Sigmoid colon (tissue), 7 donors: ENCODE data around the gene SCYGR4. TPM values are rescaled to one million over a fixed set of nuclear protein-coding genes. Genes with fewer than 3 reads are reported as not detected.

Experiments
- DNase-seq: peaks from one replicate; pipeline ENCODE4 v3.0.0-alpha.2; 2019
- H3K27ac ChIP-seq, 4 donors: fragments of 200-600 bp; sonication (generic); one replicate each; pipeline ENCODE4 v1.5.1; 2016 to 2019; ENCODE audit warnings: mild to moderate bottlenecking in 1 of 4
- H3K27me3 ChIP-seq, 3 donors: fragments of 200-600 bp; sonication (generic); one replicate each; pipeline ENCODE4 v1.5.1; 2019; ENCODE audit warnings: mild to moderate bottlenecking in 1 of 3
- H3K36me3 ChIP-seq, 4 donors: fragments of 200-600 bp; sonication (generic); one replicate each; pipeline ENCODE4 v1.5.1; 2016 to 2019
- H3K4me1 ChIP-seq, 4 donors: fragments of 200-600 bp; sonication (generic); one replicate each; pipeline ENCODE4 v1.5.1; 2017 to 2019
- H3K4me3 ChIP-seq, 4 donors: fragments of 200-600 bp; sonication (generic); one replicate each; pipeline ENCODE4 v1.5.1; 2017 to 2019; ENCODE audit warnings: mild to moderate bottlenecking in 2 of 4, moderate library complexity in 1 of 4
- H3K9me3 ChIP-seq, 4 donors: fragments of 200-600 bp in 3 of 4; sonication (generic) in 3 of 4; one replicate each; pipeline versions ENCODE4 v1.5.1 to v1.6.1; 2013 to 2019
- CTCF ChIP-seq, 4 experiments: fragments of 450-650 bp in 3 of 4; fragments of 200-600 bp in 1 of 4; IDR thresholded peaks; one replicate each; pipeline ENCODE4 v1.5.1; 2016 to 2019; ENCODE audit warnings: antibody characterized with exemption in 4 of 4, mild to moderate bottlenecking in 3 of 4, moderate library complexity in 2 of 4
- EP300 ChIP-seq, 4 donors: sonication (generic); formaldehyde crosslinking; IDR thresholded peaks; one replicate each; pipeline ENCODE4 v1.6.1; 2017; ENCODE audit warnings: antibody characterized with exemption in 4 of 4
- POLR2A ChIP-seq, 2 donors: fragments of 450-650 bp; IDR thresholded peaks; one replicate each; pipeline ENCODE4 v1.6.1; 2016; ENCODE audit warnings: antibody characterized with exemption in 2 of 2, mild to moderate bottlenecking in 2 of 2, moderate library complexity in 2 of 2
- POLR2AphosphoS5 ChIP-seq, 4 donors: sonication (generic); formaldehyde crosslinking; IDR thresholded peaks; one replicate each; pipeline ENCODE4 v1.6.1; 2017; ENCODE audit warnings: antibody characterized with exemption in 4 of 4
- WGBS, 2 donors: extraction: QIAGEN DNeasy Blood & Tissue Kit; methylation state at CpG; one replicate each; pipeline ENCODE4 v1.1.7; 2013; 5-methylcytosine and 5-hydroxymethylcytosine counted together
- intact Hi-C: fragments of 100-400 bp; cut with DNase I; formaldehyde crosslinking; loops from one replicate; pipeline ENCODE4 v1.15.1; 2023
- polyA plus RNA-seq, 3 donors: library from polyadenylated mRNA; stranded (reverse); fragments of 200-250 nt; gene quantifications; one replicate each; pipeline ENCODE4 v1.2.3, GENCODE V29; 2013
- total RNA-seq, 4 donors: library from RNA; depleted of rRNA; stranded (reverse); fragments of >200 nt; gene quantifications; one replicate each; pipeline ENCODE4 v1.1.0, GENCODE V29; 2016
- donor health status: healthy with polysubstance abuse.
- donor health status: Bipolar disorder and iron deficiency.
- donor health status: healthy.

The SCYGR4 gene
- total and polyA plus RNA-seq, 7 donors: not detected

GRCh38 chr2:227577555-227577954 lies 39.7 kb upstream of the SCYGR4 start:
- no peak for DNase-seq
- no peak overlapping the region for H3K27ac ChIP-seq
- TF ChIP-seq CTCF (IDR thresholded peaks at IDR 0.05): no peak
- no peak for TF ChIP-seq EP300 (IDR thresholded peaks at IDR 0.05)
- no peak for TF ChIP-seq POLR2AphosphoS5 (IDR thresholded peaks at IDR 0.05)
- TF ChIP-seq POLR2A (IDR thresholded peaks at IDR 0.05): no peak
- no peaks in the 10 kb centered on the region for H3K4me1 ChIP-seq
- no peaks in the 10 kb centered on the region for H3K27me3 ChIP-seq
- 11 to 54% methylated on average over 2 of the region's 2 CpGs for WGBS, 2 donors
- H3K4me3 ChIP-seq: no peak overlapping the region
- intact Hi-C loops: no loop called here
- no peaks in the 10 kb centered on the region for H3K36me3 ChIP-seq
- peaks cover 0 to 4% (median 0%) of the 10 kb centered on the region in 4 donors for H3K9me3 ChIP-seq

GRCh38 chr2:227578642-227579041 lies 38.7 kb upstream of the SCYGR4 start:
- intact Hi-C loops: no loop called here
- Histone ChIP-seq H3K9me3 (peaks cover 0 to 5% (median 2%) of the 10 kb centered on the region in 4 donors), H3K36me3 (no peaks in the 10 kb centered on the region), H3K4me3 (no peak overlapping the region), H3K27me3 (no peaks in the 10 kb centered on the region), H3K27ac (no peak overlapping the region), H3K4me1 (no peaks in the 10 kb centered on the region)
- TF ChIP-seq POLR2A (IDR thresholded peaks at IDR 0.05): no peak
- no peak for TF ChIP-seq EP300 (IDR thresholded peaks at IDR 0.05)
- TF ChIP-seq POLR2AphosphoS5 (IDR thresholded peaks at IDR 0.05): no peak
- DNase-seq: no peak
- 71 to 87% methylated on average over 2 of the region's 2 CpGs for WGBS, 2 donors

- intact Hi-C loops: no loop called here
- no peaks in the 10 kb centered on the region for H3K27me3 ChIP-seq
- peaks cover 0 to 5% (median 2%) of the 10 kb centered on the region in 4 donors for H3K9me3 ChIP-seq
- H3K4me3 ChIP-seq: no peak overlapping the region
- TF ChIP-seq CTCF (IDR thresholded peaks at IDR 0.05) (no peak), EP300 (IDR thresholded peaks at IDR 0.05) (no peak), POLR2AphosphoS5 (IDR thresholded peaks at IDR 0.05) (no peak), POLR2A (IDR thresholded peaks at IDR 0.05) (no peak)
- no peaks in the 10 kb centered on the region for H3K4me1 ChIP-seq
- DNase-seq: no peak
- H3K27ac ChIP-seq: no peak overlapping the region
- no peaks in the 10 kb centered on the region for H3K36me3 ChIP-seq
- 63 to 91% methylated on average over 1 of the region's 1 CpG for WGBS, 2 donors
Measured at GRCh38 chr2:227579791-227580190, 37.5 kb upstream of the SCYGR4 start.

GRCh38 chr2:227582369-227582768 lies 34.9 kb upstream of the SCYGR4 start:
- no peak overlapping the region for H3K4me3 ChIP-seq
- H3K9me3 ChIP-seq: peaks cover 0 to 5% (median 2%) of the 10 kb centered on the region in 4 donors
- intact Hi-C loops: no loop called here
- H3K27me3 ChIP-seq: no peaks in the 10 kb centered on the region
- TF ChIP-seq POLR2A (IDR thresholded peaks at IDR 0.05) (no peak), EP300 (IDR thresholded peaks at IDR 0.05) (no peak), CTCF (IDR thresholded peaks at IDR 0.05) (no peak), POLR2AphosphoS5 (IDR thresholded peaks at IDR 0.05) (no peak)
- H3K27ac ChIP-seq: no peak overlapping the region
- no peaks in the 10 kb centered on the region for H3K36me3 ChIP-seq
- no peak for DNase-seq
- no peaks in the 10 kb centered on the region for H3K4me1 ChIP-seq

GRCh38 chr2:227592694-227593387 lies 24.5 kb upstream of the SCYGR4 start:
- no peak for TF ChIP-seq POLR2A (IDR thresholded peaks at IDR 0.05)
- TF ChIP-seq CTCF (IDR thresholded peaks at IDR 0.05): no peak
- no peak for TF ChIP-seq EP300 (IDR thresholded peaks at IDR 0.05)
- TF ChIP-seq POLR2AphosphoS5 (IDR thresholded peaks at IDR 0.05): no peak
- Histone ChIP-seq H3K27me3 (no peaks in the 10 kb centered on the region), H3K4me3 (no peak overlapping the region), H3K4me1 (no peaks in the 10 kb centered on the region), H3K9me3 (peaks cover 0 to 2% (median 0%) of the 10 kb centered on the region in 4 donors), H3K27ac (no peak overlapping the region), H3K36me3 (no peaks in the 10 kb centered on the region)
- WGBS, 2 donors: 66 to 69% methylated on average over 1 of the region's 1 CpG
- no peak for DNase-seq
- intact Hi-C loops: no loop called here
